ENCODE data around the gene LIN37.

LIN37 gene

DNA sequence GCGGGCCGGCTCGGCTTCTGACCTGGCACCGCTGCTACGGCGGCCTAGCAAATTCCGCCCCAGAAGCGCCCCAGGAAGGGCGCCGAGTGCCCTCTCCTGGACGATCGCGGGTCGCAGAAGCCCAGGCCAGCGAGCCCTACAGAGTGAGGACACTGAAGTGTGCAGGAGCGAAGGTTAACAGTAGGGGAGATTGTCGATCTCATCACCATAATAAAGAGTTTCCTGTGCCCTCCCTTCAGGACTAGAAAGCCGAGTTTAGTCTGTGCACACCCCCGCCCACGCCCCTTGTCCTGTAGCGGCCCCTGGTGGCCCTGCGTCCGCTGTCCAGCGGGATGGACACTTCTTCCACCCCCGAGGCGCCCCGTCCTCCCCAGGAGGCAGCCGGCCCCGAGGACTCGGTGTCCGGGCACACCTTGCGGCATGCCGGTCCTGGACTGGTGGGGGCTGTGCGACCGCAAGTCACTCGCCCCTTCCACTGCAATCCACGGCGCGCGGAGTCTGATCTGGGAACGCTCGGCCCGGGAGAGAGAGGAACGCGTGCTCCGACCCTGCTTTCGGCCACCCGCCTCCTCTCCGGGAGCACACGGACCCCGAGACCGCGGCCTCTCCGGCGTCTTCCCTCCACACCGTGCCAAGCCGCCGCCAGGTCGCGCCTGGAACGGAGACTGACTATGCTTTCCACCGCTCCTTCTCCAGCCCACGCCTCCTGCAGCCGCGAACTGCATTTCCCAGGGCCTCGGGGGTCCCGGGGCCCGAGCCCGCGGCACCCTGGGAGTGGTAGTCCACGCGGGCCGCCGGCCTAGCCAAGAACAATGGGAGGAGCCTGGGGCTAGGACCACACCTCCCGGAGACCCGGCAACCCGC lies 31.3 kb upstream of the LIN37 start:
- peak; percentile 84 for DNase-seq (ENCODE audit: low read depth)
- H3K4me3 ChIP-seq (ENCODE audit: low read depth, low read length): peak overlapping the region; percentile 64
- TF ChIP-seq CTCF (IDR thresholded peaks at IDR 0.05; ENCODE audit: control insufficient read depth, extremely low read depth, insufficient read depth): peak; percentile 83

DNA sequence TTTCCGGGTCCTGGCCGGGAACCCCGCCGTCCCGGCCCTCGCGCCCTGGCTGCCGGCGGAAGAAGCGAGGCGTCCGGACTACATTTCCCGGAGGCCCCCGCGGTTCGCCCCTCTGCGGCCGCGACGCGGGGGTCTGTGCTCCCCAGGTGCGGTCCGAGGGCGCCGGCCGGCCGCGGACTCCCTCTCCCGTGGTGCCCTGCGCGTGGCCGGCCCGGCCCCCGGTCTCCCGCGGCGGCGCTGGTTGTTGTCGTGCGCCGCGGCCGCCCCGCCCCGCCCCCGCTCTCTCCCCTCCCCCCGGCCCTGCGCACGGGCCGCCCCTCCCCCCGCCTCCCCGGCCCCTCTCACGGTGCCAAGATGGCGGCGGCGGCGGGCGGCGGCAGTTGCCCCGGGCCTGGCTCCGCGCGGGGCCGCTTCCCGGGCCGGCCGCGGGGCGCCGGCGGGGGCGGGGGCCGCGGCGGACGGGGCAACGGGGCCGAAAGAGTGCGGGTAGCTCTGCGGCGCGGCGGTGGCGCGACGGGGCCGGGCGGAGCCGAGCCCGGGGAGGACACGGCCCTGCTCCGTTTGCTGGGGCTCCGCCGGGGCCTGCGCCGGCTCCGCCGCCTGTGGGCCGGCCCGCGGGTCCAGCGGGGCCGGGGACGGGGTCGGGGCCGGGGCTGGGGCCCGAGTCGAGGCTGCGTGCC lies 30.6 kb upstream of the LIN37 start, which contains the start of gene KMT2B:
TSS of gene KMT2B (plus strand) at position 339 of the 680 bp plus-strand sequence. CDS start at position 355, 16 bp downstream.
- no peak for TF ChIP-seq CTCF (IDR thresholded peaks at IDR 0.05; ENCODE audit: control insufficient read depth, extremely low read depth, insufficient read depth)
- no peak for DNase-seq (ENCODE audit: low read depth)
- peak within 1 kb of the TSS; percentile 80 for H3K4me3 ChIP-seq (ENCODE audit: low read depth, low read length)

DNA sequence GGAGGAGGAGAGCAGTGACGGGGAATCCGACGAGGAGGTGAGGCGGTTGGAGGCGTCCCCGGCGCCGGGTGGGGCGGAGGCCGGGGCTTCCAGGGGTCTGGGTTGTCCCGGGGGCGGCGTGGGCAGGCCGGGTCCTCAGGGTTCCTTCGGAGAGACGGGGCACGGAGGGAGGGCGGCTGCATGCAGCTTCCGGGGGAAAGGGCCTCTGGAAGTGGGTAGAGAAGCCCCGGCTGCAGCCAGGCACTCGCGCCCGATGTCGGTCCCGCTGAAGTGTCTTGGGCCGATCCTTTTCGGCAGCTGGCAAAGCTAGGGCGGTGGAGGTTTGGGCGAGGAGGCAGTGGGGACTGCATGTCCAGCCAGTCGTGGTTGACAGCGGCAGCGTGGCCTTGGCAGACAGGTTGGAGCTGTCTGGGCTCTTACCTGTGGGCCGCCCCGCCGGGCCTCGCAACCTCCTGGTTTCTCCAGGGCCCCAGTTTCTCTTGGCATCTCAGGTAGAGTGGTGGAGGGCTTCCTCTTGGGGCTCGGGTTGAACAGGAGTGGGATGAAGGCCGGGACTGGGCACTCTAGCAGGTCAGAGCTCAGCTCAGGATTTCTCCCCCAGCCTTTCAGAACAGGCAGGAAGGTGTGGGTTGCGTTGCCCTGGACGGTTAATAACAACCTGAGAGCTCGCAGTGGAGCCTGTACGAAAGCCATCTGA lies 29.9 kb upstream of the LIN37 start:
- peak overlapping the region; percentile 80 for H3K4me3 ChIP-seq (ENCODE audit: low read depth, low read length)
- no peak for TF ChIP-seq CTCF (IDR thresholded peaks at IDR 0.05; ENCODE audit: control insufficient read depth, extremely low read depth, insufficient read depth)
- no peak for DNase-seq (ENCODE audit: low read depth)

DNA sequence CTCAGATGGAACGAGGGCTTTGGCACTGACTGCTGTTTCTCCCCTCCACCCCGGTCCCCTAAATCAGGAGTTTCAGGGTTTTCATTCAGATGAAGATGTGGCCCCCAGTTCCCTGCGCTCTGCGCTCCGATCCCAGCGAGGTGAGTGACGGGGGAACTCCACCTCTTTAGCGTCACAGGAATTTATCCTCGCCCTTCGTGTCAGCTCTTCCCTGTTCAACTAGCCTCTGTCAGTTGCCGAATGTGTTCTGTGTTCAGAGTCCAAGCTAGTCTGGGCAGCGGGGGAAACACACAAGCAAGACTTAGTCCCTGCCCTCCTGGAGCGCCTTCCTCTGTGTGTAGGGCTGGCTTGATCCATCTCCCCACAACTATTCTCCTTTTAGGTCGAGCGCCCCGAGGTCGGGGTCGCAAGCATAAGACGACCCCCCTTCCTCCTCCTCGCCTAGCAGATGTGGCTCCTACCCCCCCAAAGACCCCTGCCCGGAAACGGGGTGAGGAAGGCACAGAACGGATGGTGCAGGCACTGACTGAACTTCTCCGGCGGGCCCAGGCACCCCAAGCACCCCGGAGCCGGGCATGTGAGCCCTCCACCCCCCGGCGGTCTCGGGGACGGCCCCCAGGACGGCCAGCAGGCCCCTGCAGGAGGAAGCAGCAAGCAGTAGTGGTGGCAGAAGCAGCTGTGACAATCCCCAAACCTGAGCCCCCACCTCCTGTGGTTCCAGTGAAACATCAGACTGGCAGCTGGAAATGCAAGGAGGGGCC lies 28.8 kb upstream of the LIN37 start:
- peak overlapping the region; percentile 80 for H3K4me3 ChIP-seq (ENCODE audit: low read depth, low read length)
- no peak for DNase-seq (ENCODE audit: low read depth)
- TF ChIP-seq CTCF (IDR thresholded peaks at IDR 0.05; ENCODE audit: control insufficient read depth, extremely low read depth, insufficient read depth): no peak

DNA sequence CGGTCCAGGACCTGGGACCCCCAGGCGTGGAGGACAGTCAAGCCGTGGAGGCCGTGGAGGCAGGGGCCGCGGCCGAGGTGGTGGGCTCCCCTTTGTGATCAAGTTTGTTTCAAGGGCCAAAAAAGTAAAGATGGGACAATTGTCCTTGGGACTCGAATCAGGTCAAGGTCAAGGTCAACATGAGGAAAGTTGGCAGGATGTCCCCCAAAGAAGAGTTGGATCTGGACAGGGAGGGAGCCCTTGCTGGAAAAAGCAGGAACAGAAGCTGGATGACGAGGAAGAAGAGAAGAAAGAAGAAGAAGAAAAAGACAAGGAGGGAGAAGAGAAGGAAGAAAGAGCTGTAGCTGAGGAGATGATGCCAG lies 28.2 kb upstream of the LIN37 start:
- DNase-seq (ENCODE audit: low read depth): no peak
- TF ChIP-seq CTCF (IDR thresholded peaks at IDR 0.05; ENCODE audit: control insufficient read depth, extremely low read depth, insufficient read depth): no peak
- no peak overlapping the region for H3K4me3 ChIP-seq (ENCODE audit: low read depth, low read length)

DNA sequence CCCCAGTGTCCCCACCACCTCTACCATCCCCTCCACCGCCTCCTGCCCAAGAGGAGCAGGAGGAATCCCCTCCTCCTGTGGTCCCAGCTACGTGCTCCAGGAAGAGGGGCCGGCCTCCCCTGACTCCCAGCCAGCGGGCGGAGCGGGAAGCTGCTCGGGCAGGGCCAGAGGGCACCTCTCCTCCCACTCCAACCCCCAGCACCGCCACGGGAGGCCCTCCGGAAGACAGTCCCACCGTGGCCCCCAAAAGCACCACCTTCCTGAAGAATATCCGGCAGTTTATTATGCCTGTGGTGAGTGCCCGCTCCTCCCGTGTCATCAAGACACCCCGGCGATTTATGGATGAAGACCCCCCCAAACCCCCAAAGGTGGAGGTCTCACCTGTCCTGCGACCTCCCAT lies 27.7 kb upstream of the LIN37 start:
- DNase-seq (ENCODE audit: low read depth): no peak
- no peak overlapping the region for H3K4me3 ChIP-seq (ENCODE audit: low read depth, low read length)
- TF ChIP-seq CTCF (IDR thresholded peaks at IDR 0.05; ENCODE audit: control insufficient read depth, extremely low read depth, insufficient read depth): no peak

Data from LNCaP clone FGC (cell line).